A549 treated with AZD9567 at 1 μM for 4 hours (cell line): ENCODE measurements around the gene IGF1. TPM values are rescaled to one million over a fixed set of nuclear protein-coding genes. Genes with fewer than 3 reads are reported as not detected.

Source experiments
- total RNA-seq: library from RNA; stranded (reverse); fragments of 200-300 nt; extraction: Qiagen RNA extraction; gene quantifications from 5 replicates; pipeline ENCODE4 v1.2.3, GENCODE V29; 2022; ENCODE audit not compliant: insufficient read depth

The IGF1 gene
- not detected in 5 replicates for total RNA-seq

DNA sequence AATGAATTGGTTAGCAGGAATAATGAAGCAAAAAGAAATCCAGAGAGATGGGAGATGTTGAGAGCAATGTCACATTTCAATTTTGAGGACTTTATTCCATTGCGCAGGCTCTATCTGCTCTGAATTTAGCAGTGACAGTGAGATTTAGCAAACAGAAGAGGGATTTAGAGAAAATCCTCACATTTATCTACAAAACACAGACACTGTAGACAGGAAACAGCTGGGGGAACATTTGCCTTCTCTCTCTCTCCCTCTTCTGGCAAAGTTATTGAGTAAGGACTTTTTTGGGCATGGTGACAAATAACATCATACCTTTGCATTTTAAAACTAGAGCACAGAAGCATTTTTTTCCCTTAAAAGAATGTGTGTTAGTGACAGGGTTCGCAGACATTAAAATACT is at the start of gene IGF1:
TSS of gene IGF1 (minus strand) at position 158 of the 400 bp plus-strand sequence. CDS start 182 bp downstream, outside the sequence.

